ENCODE data around the gene PGLYRP3. TPM values are rescaled to one million over a fixed set of nuclear protein-coding genes. Genes with fewer than 3 reads are reported as not detected.
A peak's percentile ranks its signal among the peaks of the same experiment; 100 is the strongest.

The PGLYRP3 gene
- polyA plus RNA-seq, 3 donors: not detected

DNA sequence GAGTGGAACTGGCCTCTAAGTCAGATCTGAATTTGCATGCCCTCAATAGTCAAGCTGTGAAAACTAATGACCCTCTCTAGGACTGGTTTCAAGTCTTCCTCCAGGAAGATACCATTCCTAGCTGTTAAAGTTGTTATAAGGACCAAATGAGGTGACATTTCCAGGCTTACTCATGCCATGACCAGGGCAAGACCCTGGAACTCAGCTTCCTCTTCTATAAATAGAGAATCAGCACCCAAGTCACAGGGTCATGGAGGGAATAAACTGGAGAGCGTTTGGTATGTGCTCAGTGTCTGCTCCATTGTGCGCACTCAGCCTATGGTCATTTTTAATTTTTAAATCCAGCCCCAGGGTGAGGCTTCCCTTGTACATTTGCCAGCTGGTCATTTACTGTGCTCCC lies 47.4 kb upstream of the PGLYRP3 start:
- TF ChIP-seq CTCF (IDR thresholded peaks at IDR 0.05): no peak
- Histone ChIP-seq H3K79me2 (ENCODE audit: insufficient read depth, low read length) (peaks cover 69% of the 10 kb centered on the region), H3K36me3 (replicated peaks in 1 of 2; ENCODE audit: control insufficient read depth in 1 of 2, insufficient read depth in 2 of 2, low read length in 2 of 2) (peaks cover 22 to 32% of the 10 kb centered on the region in 2 donors), H3K9ac (ENCODE audit: insufficient read depth, low read length, poor library complexity, severe bottlenecking) (peak overlapping the region; percentile 69), H4K20me1 (ENCODE audit: insufficient read depth, low read length) (peaks cover 43% of the 10 kb centered on the region), H3K9me3 (replicated peaks in 1 of 2; ENCODE audit: control insufficient read depth in 1 of 2, insufficient read depth in 1 of 2, low read length in 2 of 2) (no peaks in the 10 kb centered on the region), H3K27me3 (ENCODE audit: control insufficient read depth in 2 of 2, insufficient read depth in 2 of 2, low read length in 2 of 2) (no peaks in the 10 kb centered on the region), H2AFZ (ENCODE audit: insufficient read depth, low read depth, low read length, poor library complexity, severe bottlenecking) (no peak overlapping the region), H3K4me1 (ENCODE audit: control insufficient read depth in 1 of 2, insufficient read depth in 2 of 2, low read length in 2 of 2) (peaks cover 77 to 98% of the 10 kb centered on the region in 2 donors), H3K27ac (ENCODE audit: low read depth in 1 of 2, low read length in 2 of 2) (peak overlapping the region; percentile 82 to 85), H3K4me2 (replicated peaks; ENCODE audit: extremely low read depth, low read length, poor library complexity, severe bottlenecking) (peak overlapping the region; percentile 96), H3K4me3 (replicated peaks in 1 of 3; ENCODE audit: low read depth in 2 of 3, low read length in 3 of 3) (peak overlapping the region; percentile 66 to 97 (median 92))
- H3K9me3 Mint-ChIP-seq: peaks cover 0 to 6% (median 2%) of the 10 kb centered on the region in 7 donors
- H3K27me3 Mint-ChIP-seq (ENCODE audit: low read depth in 3 of 3): peaks cover 0 to 3% (median 1%) of the 10 kb centered on the region in 3 donors
- H3K4me3 Mint-ChIP-seq: peak overlapping the region; percentile 97 to 100
- peak in 2 of 3 donors; percentile 72 to 76 for DNase-seq
- peaks cover 27 to 46% of the 10 kb centered on the region in 2 donors for H3K36me3 Mint-ChIP-seq
- peaks cover 93% of the 10 kb centered on the region for H3K4me1 Mint-ChIP-seq
- intact Hi-C loops (cut with micrococcal nuclease): loop anchor here in 1 of 2 donors (10.0 kb wide), 1 partner anchor 215 kb away; no protein-coding TSS in a partner anchor
- WGBS (ENCODE audit: insufficient coverage): no CpG with 5 or more reads among the region's 2 CpGs
- peak overlapping the region; percentile 93 to 99 (median 97) for H3K27ac Mint-ChIP-seq

DNA sequence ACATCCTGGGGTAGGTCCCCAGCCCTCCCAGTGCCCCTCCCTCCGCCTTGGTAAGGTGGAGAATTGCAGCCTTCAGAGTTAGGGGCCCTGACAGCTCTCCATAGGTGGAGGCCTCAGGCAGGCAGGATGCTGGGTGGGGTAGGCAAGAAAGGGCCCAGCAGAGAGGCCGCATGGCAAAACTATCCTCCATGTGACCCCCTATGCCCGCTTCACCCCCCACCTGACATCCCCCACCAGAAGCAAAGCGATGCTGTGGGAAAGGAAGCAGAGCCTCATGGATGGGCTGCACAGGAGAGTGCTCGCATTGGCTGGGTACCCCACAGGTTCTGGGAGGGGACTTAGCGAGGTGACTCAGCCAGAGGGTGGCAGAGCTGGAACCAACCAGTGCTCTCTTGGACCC lies 46.5 kb upstream of the PGLYRP3 start:
- no peak for DNase-seq
- Histone ChIP-seq H3K9ac (ENCODE audit: insufficient read depth, low read length, poor library complexity, severe bottlenecking) (peak overlapping the region; percentile 69), H3K36me3 (replicated peaks in 1 of 2; ENCODE audit: control insufficient read depth in 1 of 2, insufficient read depth in 2 of 2, low read length in 2 of 2) (peaks cover 22 to 32% of the 10 kb centered on the region in 2 donors), H3K4me2 (replicated peaks; ENCODE audit: extremely low read depth, low read length, poor library complexity, severe bottlenecking) (peak overlapping the region; percentile 96), H3K79me2 (ENCODE audit: insufficient read depth, low read length) (peaks cover 64% of the 10 kb centered on the region), H3K4me3 (replicated peaks in 1 of 3; ENCODE audit: low read depth in 2 of 3, low read length in 3 of 3) (peak overlapping the region; percentile 66 to 97 (median 92)), H3K4me1 (ENCODE audit: control insufficient read depth in 1 of 2, insufficient read depth in 2 of 2, low read length in 2 of 2) (peaks cover 70 to 90% of the 10 kb centered on the region in 2 donors), H3K9me3 (replicated peaks in 1 of 2; ENCODE audit: control insufficient read depth in 1 of 2, insufficient read depth in 1 of 2, low read length in 2 of 2) (no peaks in the 10 kb centered on the region), H2AFZ (ENCODE audit: insufficient read depth, low read depth, low read length, poor library complexity, severe bottlenecking) (no peak overlapping the region), H3K27me3 (ENCODE audit: control insufficient read depth in 2 of 2, insufficient read depth in 2 of 2, low read length in 2 of 2) (no peaks in the 10 kb centered on the region), H4K20me1 (ENCODE audit: insufficient read depth, low read length) (peaks cover 43% of the 10 kb centered on the region), H3K27ac (ENCODE audit: low read depth in 1 of 2, low read length in 2 of 2) (peak overlapping the region; percentile 82 to 85)
- TF ChIP-seq CTCF (IDR thresholded peaks at IDR 0.05): no peak
- H3K27ac Mint-ChIP-seq: peak overlapping the region; percentile 96 to 99 (median 97)
- peaks cover 0 to 3% (median 0%) of the 10 kb centered on the region in 3 donors for H3K27me3 Mint-ChIP-seq (ENCODE audit: low read depth in 3 of 3)
- H3K9me3 Mint-ChIP-seq: peaks cover 0 to 6% (median 2%) of the 10 kb centered on the region in 7 donors
- intact Hi-C loops (cut with micrococcal nuclease): no loop called here
- H3K36me3 Mint-ChIP-seq: peaks cover 27 to 42% of the 10 kb centered on the region in 2 donors
- H3K4me1 Mint-ChIP-seq: peaks cover 84% of the 10 kb centered on the region
- no CpG with 5 or more reads among the region's 6 CpGs for WGBS (ENCODE audit: insufficient coverage)
- peak overlapping the region; percentile 97 to 100 for H3K4me3 Mint-ChIP-seq

Measured in CD14-positive monocyte (primary cell).